HepG2 (cell line): ENCODE data around the gene MYO18B. TPM values are rescaled to one million over a fixed set of nuclear protein-coding genes. Genes with fewer than 3 reads are reported as not detected.

Source experiments
- ATAC-seq: fragments of 200-7000 bp; cut with Tn5 transposase; 3 replicates; pipeline ENCODE4 v1.9.1; 2020; ENCODE audit warnings: mild to moderate bottlenecking, moderate library complexity
- BruUV-seq: library from RNA; stranded (reverse); fragments of 400-500 nt; replicated peaks from 2 replicates; lab custom pipeline; 2021; lab: Mats Ljungman, UMichigan
- CTCF ChIA-PET: fragments of 300-600 bp; formaldehyde crosslinking; extraction: SDS; loops from one replicate; lab custom pipeline; 2021; ENCODE audit warnings: low total read pairs, inconsistent platforms, low intra/inter-chr PET ratio; lab: Yijun Ruan, JAX
- POLR2A ChIA-PET: fragments of 350-600 bp; sonication (Branson Sonifier 250); formaldehyde crosslinking; loops from one replicate; lab custom pipeline; 2020; ENCODE audit warnings: antibody characterized with exemption, inconsistent platforms; lab: Yijun Ruan, JAX
- DNase-seq: peaks from one replicate; pipeline ENCODE4 v3.0.0-alpha.2; 2015; ENCODE audit warnings: low spot score
- FAIRE-seq: peaks from 3 replicates; lab custom pipeline; 2011; peaks lifted over from hg19 to GRCh38; lab: Jason Lieb, UNC
- H2AFZ ChIP-seq: one replicate; pipeline ENCODE4 v1.6.1; 2011; ENCODE audit warnings: low read length, inconsistent platforms
- H3K27ac ChIP-seq: fragments of 300-600 bp; 3 replicates; pipeline ENCODE4 v1.8.0; 2011; ENCODE audit warnings: mixed run types, mild to moderate bottlenecking, mixed read lengths, low read length, inconsistent platforms; ENCODE audit not compliant: insufficient read depth; ENCODE audit errors: extremely low read length
- H3K27me3 ChIP-seq, 2 experiments: fragments of 200-600 bp in 1 of 2; 2 replicates in 1 of 2; 3 replicates in 1 of 2; pipeline versions ENCODE4 v1.6.0 to v1.8.0; 2011; ENCODE audit warnings: low read length in 2 of 2, mild to moderate bottlenecking in 2 of 2, moderate library complexity in 2 of 2, inconsistent platforms in 1 of 2; ENCODE audit not compliant: insufficient read depth in 2 of 2, control insufficient read depth in 1 of 2
- H3K36me3 ChIP-seq, 2 experiments: fragments of 200-600 bp in 1 of 2; replicated peaks in 1 of 2; 2 replicates in 1 of 2; 3 replicates in 1 of 2; pipeline versions ENCODE4 v1.5.1 to v1.8.0; 2011; ENCODE audit warnings: low read length in 2 of 2, inconsistent platforms in 1 of 2; ENCODE audit not compliant: insufficient read depth in 2 of 2, control insufficient read depth in 1 of 2
- H3K4me1 ChIP-seq: 2 replicates; pipeline ENCODE4 v1.5.1; 2012; ENCODE audit warnings: low read length, inconsistent platforms; ENCODE audit not compliant: insufficient read depth
- H3K4me2 ChIP-seq: 2 replicates; pipeline ENCODE4 v1.6.0; 2011; ENCODE audit warnings: low read depth, low read length, inconsistent platforms
- H3K4me3 ChIP-seq, 3 experiments: fragments of 200-600 bp in 1 of 3; sonication (generic), shearing (Covaris generic) in 1 of 3; replicated peaks in 1 of 3; 2 replicates each; pipeline ENCODE4 v1.5.1; 2011 to 2016; ENCODE audit warnings: low read length in 3 of 3, inconsistent platforms in 2 of 3, low read depth in 2 of 3, mild to moderate bottlenecking in 2 of 3, control low read depth in 1 of 3, mixed read lengths in 1 of 3; ENCODE audit not compliant: insufficient read depth in 1 of 3
- H3K79me2 ChIP-seq: one replicate; pipeline ENCODE4 v1.6.1; 2011; ENCODE audit warnings: low read length, inconsistent platforms; ENCODE audit not compliant: insufficient read depth
- H3K9ac ChIP-seq: 2 replicates; pipeline ENCODE4 v1.6.0; 2011; ENCODE audit warnings: mild to moderate bottlenecking, low read depth, low read length, inconsistent platforms; ENCODE audit not compliant: insufficient read depth
- H3K9me3 ChIP-seq: 2 replicates; pipeline ENCODE4 v1.5.1; 2012; ENCODE audit warnings: mild to moderate bottlenecking, low read length
- H4K20me1 ChIP-seq: 2 replicates; pipeline ENCODE4 v1.6.0; 2011; ENCODE audit warnings: inconsistent platforms, mild to moderate bottlenecking, low read length, moderate library complexity; ENCODE audit not compliant: insufficient read depth
- ATAD3A ChIP-seq: sonication (generic); formaldehyde crosslinking; IDR thresholded peaks from 2 replicates; pipeline ENCODE4 v1.4.0; 2020; ENCODE audit warnings: missing genetic modification reagents
- CREB1 ChIP-seq, 2 experiments: fragments of 450-650 bp in 1 of 2; IDR thresholded peaks; 2 replicates each; pipeline ENCODE4 v1.6.1; 2016 to 2017; ENCODE audit warnings: control low read depth in 1 of 2, mild to moderate bottlenecking in 1 of 2, missing compliant biosample characterization in 1 of 2, missing genetic modification characterization in 1 of 2
- CTCF ChIP-seq: sonication (generic); formaldehyde crosslinking; IDR thresholded peaks from 2 replicates; pipeline ENCODE4 v1.5.0; 2020; ENCODE audit warnings: mild to moderate bottlenecking, missing genetic modification reagents, moderate library complexity
- GTF2F1 ChIP-seq: fragments of 150-350 bp; IDR thresholded peaks from 2 replicates; pipeline ENCODE4 v1.6.1; 2014; ENCODE audit warnings: low read length
- JUN ChIP-seq: sonication (generic); formaldehyde crosslinking; IDR thresholded peaks from 2 replicates; pipeline ENCODE4 v1.4.0; 2020; ENCODE audit warnings: mild to moderate bottlenecking, missing genetic modification reagents
- MYNN ChIP-seq: sonication (generic); formaldehyde crosslinking; IDR thresholded peaks from 2 replicates; pipeline ENCODE4 v1.4.0; 2020; ENCODE audit warnings: mild to moderate bottlenecking, low read depth, missing genetic modification reagents
- ZBTB14 ChIP-seq: sonication (generic); formaldehyde crosslinking; IDR thresholded peaks from 2 replicates; pipeline ENCODE4 v1.4.0; 2020; ENCODE audit warnings: missing genetic modification reagents
- ZNF552 ChIP-seq: sonication (generic); formaldehyde crosslinking; IDR thresholded peaks from 2 replicates; pipeline ENCODE4 v1.9.0; 2022; ENCODE audit warnings: missing genetic modification reagents, mild to moderate bottlenecking, borderline replicate concordance
- ZNF562 ChIP-seq: sonication (generic); formaldehyde crosslinking; IDR thresholded peaks from 2 replicates; pipeline ENCODE4 v1.8.0; 2022; ENCODE audit warnings: missing genetic modification reagents, borderline replicate concordance
- ZNF660 ChIP-seq: sonication (generic); formaldehyde crosslinking; IDR thresholded peaks from 2 replicates; pipeline ENCODE4 v1.5.1; 2020; ENCODE audit warnings: mild to moderate bottlenecking, low read depth, missing genetic modification reagents, borderline replicate concordance
- ZNF782 ChIP-seq: sonication (generic); formaldehyde crosslinking; IDR thresholded peaks from 2 replicates; pipeline ENCODE4 v1.4.0; 2020; ENCODE audit warnings: missing genetic modification reagents, mild to moderate bottlenecking, borderline replicate concordance
- WGBS: methylation state at CpG from one replicate; pipeline ENCODE4 v1.1.6; 2017; ENCODE audit warnings: low lambda C conversion rate; 5-methylcytosine and 5-hydroxymethylcytosine counted together
- in situ Hi-C: cut with HindIII; loops from 2 replicates; pipeline ENCODE4 v1.10.0; 2017; ENCODE audit warnings: low pct_unique_long_range_greater_than_20kb; ENCODE audit not compliant: extremely low pct_ligation_motif_present
- intact Hi-C: fragments of 100-400 bp; cut with micrococcal nuclease; formaldehyde crosslinking; loops from one replicate; pipeline ENCODE4 v1.10.0; 2022; ENCODE audit not compliant: unreplicated experiment
- polyA plus RNA-seq, 8 experiments: library from polyadenylated mRNA; depleted of rRNA in 3 of 8; stranded (reverse) in 7 of 8; unstranded in 1 of 8; fragments of >200 nt; fragmentation: Illumina TruSeq in 4 of 8; extraction: Trizol in 4 of 8; gene quantifications; 2 replicates each; pipeline versions ENCODE4 v1.2.1 to v1.2.3, GENCODE V29; 2011 to 2016; ENCODE audit warnings: low read depth in 4 of 8, missing spikeins in 1 of 8, mixed read lengths in 1 of 8; ENCODE audit not compliant: insufficient read depth in 1 of 8
- total RNA-seq, 5 experiments: library from RNA; depleted of rRNA; stranded (reverse); fragments of >200 nt; fragmentation: Illumina TruSeq; extraction: Trizol; gene quantifications; 2 replicates each; pipeline ENCODE4 v1.2.3, GENCODE V29; 2016; ENCODE audit warnings: low read depth in 1 of 5

Gene MYO18B
- total and polyA plus RNA-seq, 2 of the 13 experiments (the other 11 are each of a cell fraction or from before 2014, with no cell fraction given): 0.01 TPM; not detected in 1

DNA sequence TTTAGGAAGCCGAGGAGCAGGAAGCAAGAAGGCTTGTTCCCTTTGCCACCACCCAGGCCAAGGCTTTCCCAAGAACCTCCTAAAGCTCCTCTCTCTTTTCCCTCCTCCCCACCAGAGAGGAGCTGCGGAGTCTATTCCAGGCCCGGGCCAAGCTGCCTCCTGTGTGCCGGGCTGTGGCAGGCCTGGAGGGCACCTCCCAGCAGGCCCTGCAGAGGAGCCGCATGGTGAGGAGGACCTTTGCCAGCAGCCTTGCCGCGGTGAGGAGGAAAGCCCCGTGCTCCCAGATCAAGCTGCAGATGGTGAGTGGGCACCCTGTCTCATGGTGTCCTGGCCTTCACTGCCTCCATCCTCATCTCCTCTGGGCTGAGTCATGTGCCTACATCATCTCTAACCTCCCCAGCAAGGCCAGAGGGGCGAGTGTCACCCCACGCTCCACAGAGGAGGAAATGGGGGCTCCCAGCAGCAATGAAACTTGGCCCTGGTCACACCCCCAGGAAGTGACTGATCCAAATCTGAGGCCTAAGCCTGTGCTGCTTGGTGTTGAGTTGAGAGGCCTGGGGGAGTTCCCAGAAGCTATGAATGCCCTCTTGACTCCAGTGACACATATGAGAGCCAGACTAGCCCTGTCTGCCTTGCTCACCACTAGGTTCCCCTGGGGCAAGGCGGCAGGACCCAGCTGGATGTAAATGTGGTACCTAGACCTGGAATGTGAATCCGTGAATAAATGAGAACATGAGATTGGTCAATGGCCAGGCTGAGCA, 104.2 kb downstream of the MYO18B start (continued):
- TF ChIP-seq ZNF562 (CRISPR knock-in tag): no peak
- no peak for TF ChIP-seq GTF2F1

- 42% methylated on average over 2 of the region's 3 CpGs for WGBS
- intact Hi-C loops (no loop called here), in situ Hi-C loops (no loop called here)
- ChIA-PET POLR2A (no interaction called here), CTCF (no interaction called here)
- H3K4me1 ChIP-seq: no peaks in the 10 kb centered on the region
- no peak overlapping the region for H3K4me2 ChIP-seq
- H4K20me1 ChIP-seq: no peaks in the 10 kb centered on the region
- no TSS peak for BruUV-seq
- no peak overlapping the region for H2AFZ ChIP-seq
- TF ChIP-seq CTCF (no peak), JUN (CRISPR knock-in tag) (no peak), ZBTB14 (CRISPR knock-in tag) (no peak), MYNN (no peak), ZNF660 (CRISPR knock-in tag) (no peak), ZNF552 (no peak), CREB1 (IDR thresholded peaks at IDR 0.05) (no peak), CREB1 (CRISPR knock-in tag; IDR thresholded peaks at IDR 0.05) (no peak), ATAD3A (no peak), ZNF782 (CRISPR knock-in tag) (no peak)
- H3K4me3 ChIP-seq: no peak overlapping the region
- no peak overlapping the region for H3K9ac ChIP-seq
- no peak for ATAC-seq
- no peaks in the 10 kb centered on the region for H3K79me2 ChIP-seq
- peaks cover 0 to 9% of the 10 kb centered on the region in 2 experiments; a peak in 2 of 5 replicates for H3K27me3 ChIP-seq
- H3K36me3 ChIP-seq: no peaks in the 10 kb centered on the region
- no peak for FAIRE-seq
- no peaks in the 10 kb centered on the region for H3K9me3 ChIP-seq
- no peak for DNase-seq
- H3K27ac ChIP-seq: no peak overlapping the region
Observed at GRCh38 chr22:25847451-25847850, 105.5 kb downstream of the MYO18B start.
